Measurements from ENCODE around the gene COL4A1. TPM values are rescaled to one million over a fixed set of nuclear protein-coding genes. Genes with fewer than 3 reads are reported as not detected.
"Not testable (repeated sequence)": the region's sequence is repeated elsewhere in the genome, so short reads cannot be mapped to it uniquely, and the experiment has no call there.

COL4A1 gene
- polyA plus RNA-seq, 4 donors, result 3.1 to 85.7 (median 32.2) TPM

DNA sequence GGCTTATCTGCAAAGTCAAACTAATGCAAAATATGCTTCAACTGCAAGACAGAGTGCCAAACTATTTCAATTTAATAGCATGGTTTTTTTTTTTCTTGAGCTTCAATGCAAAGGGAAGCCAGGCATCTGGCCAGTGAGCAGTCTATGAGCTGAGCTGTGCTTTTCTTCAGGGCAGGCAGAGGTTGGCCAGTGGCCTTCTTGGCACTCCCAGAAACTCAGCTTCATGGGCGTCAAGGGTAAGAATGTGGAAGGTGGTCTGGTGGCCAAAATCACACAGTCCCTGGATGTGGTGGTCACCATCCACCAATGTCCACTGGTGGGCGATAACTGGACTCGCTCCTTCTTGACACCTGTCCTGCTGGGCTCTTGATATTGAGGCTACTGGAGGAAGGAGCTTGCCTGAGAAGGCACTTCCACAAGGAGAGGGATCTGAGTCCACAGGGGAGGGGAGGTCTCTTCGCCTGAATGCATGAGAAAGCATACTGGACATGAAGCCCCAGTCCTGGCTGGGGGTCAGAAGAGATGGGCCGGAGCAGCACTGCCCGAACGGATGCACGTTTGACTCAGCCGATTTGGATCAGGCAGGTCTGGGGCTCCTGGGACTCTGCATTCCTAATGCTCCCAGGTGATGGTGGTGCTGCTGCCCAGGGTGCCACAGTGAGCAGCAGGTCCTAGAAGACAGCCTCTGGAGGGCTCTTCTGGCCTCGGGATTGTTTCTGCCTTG is 17.2 kb upstream of the COL4A1 start:
- Histone ChIP-seq H3K4me1 (ENCODE audit: control insufficient read depth in 3 of 3, insufficient read depth in 2 of 3, low read depth in 1 of 3, low read length in 2 of 3) (peaks cover 0 to 9% (median 6%) of the 10 kb centered on the region in 3 donors), H3K4me3 (ENCODE audit: low read depth in 1 of 3, low read length in 3 of 3) (no peak overlapping the region), H3K36me3 (ENCODE audit: control insufficient read depth in 3 of 3, insufficient read depth in 2 of 3, low read depth in 1 of 3, low read length in 3 of 3) (peaks cover 0 to 14% (median 0%) of the 10 kb centered on the region in 3 donors), H3K9me3 (ENCODE audit: control insufficient read depth in 2 of 2, insufficient read depth in 1 of 2, low read depth in 1 of 2, low read length in 1 of 2) (peaks cover 0 to 2% of the 10 kb centered on the region in 2 donors), H3K27ac (ENCODE audit: low read depth in 1 of 3, low read length in 2 of 3) (peak overlapping the region in 1 of 3 donors; percentile 56), H3K27me3 (ENCODE audit: control insufficient read depth in 3 of 3, insufficient read depth in 3 of 3, low read length in 3 of 3) (no peaks in the 10 kb centered on the region)
- DNase-seq (no peak), FAIRE-seq (no peak)
- WGBS, 3 donors, result 77 to 82% (median 79%) methylated on average over 10 of the region's 10 CpGs

DNA sequence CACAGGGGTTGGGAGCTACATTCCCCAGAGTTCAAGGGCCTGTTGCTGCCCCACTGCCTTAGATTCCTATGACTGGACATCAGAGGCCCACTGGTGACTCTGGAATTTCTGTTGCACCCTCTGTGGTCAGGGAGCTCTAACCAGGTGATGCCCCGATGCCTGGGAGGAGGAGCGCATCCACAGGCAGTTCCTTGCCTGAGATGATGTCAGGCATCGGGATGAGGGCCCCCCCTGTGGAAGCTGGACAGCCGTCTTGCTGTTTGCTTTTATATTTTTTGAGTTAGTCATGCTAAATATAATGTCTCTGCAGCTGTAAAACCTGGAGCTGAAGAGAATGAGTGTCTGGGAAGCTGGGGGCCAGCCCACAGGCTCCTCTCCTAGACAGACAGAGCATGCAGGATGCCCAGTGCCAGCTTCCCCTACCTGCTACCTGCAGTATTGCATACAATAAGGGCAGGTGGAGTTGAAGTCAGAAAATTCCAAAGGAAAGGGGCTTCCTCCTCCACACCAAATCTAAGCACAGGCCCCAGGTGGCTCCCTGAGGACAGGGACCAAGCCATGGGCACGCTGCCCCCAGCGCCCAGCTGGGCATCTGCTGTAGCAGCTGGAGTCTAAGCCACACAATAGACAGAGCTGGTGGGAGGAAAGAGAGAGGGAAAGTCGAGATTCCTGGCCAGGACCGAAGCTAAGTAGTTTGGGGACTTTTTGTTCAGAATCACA is 16.4 kb upstream of the COL4A1 start:
- peaks cover 0 to 7% (median 6%) of the 10 kb centered on the region in 3 donors for H3K4me1 ChIP-seq (ENCODE audit: control insufficient read depth in 3 of 3, insufficient read depth in 2 of 3, low read depth in 1 of 3, low read length in 2 of 3)

GRCh38 chr13:110322828-110323171 is 15.8 kb upstream of the COL4A1 start:
- Histone ChIP-seq H3K4me1 (ENCODE audit: control insufficient read depth in 3 of 3, insufficient read depth in 2 of 3, low read depth in 1 of 3, low read length in 2 of 3) (peaks cover 0 to 7% (median 6%) of the 10 kb centered on the region in 3 donors), H3K4me3 (ENCODE audit: low read depth in 1 of 3, low read length in 3 of 3) (no peak overlapping the region), H3K9me3 (ENCODE audit: control insufficient read depth in 2 of 2, insufficient read depth in 1 of 2, low read depth in 1 of 2, low read length in 1 of 2) (peaks cover 0 to 2% of the 10 kb centered on the region in 2 donors), H3K27ac (ENCODE audit: low read depth in 1 of 3, low read length in 2 of 3) (no peak overlapping the region), H3K36me3 (ENCODE audit: control insufficient read depth in 3 of 3, insufficient read depth in 2 of 3, low read depth in 1 of 3, low read length in 3 of 3) (peaks cover 0 to 19% (median 0%) of the 10 kb centered on the region in 3 donors), H3K27me3 (ENCODE audit: control insufficient read depth in 3 of 3, insufficient read depth in 3 of 3, low read length in 3 of 3) (no peaks in the 10 kb centered on the region)
- WGBS, 3 donors, result 71 to 91% (median 80%) methylated on average over 7 of the region's 7 CpGs
- FAIRE-seq, result no peak
- DNase-seq, result no peak

More for the DNA sequence above, 16.4 kb upstream of the COL4A1 start:
- H3K9me3 ChIP-seq (ENCODE audit: control insufficient read depth in 2 of 2, insufficient read depth in 1 of 2, low read depth in 1 of 2, low read length in 1 of 2), result peaks cover 0 to 2% of the 10 kb centered on the region in 2 donors
- H3K27ac ChIP-seq (ENCODE audit: low read depth in 1 of 3, low read length in 2 of 3), result no peak overlapping the region
- H3K27me3 ChIP-seq (ENCODE audit: control insufficient read depth in 3 of 3, insufficient read depth in 3 of 3, low read length in 3 of 3), result no peaks in the 10 kb centered on the region
- H3K4me3 ChIP-seq (ENCODE audit: low read depth in 1 of 3, low read length in 3 of 3), result no peak overlapping the region
- FAIRE-seq, result no peak
- DNase-seq, result no peak
- peaks cover 0 to 16% (median 0%) of the 10 kb centered on the region in 3 donors for H3K36me3 ChIP-seq (ENCODE audit: control insufficient read depth in 3 of 3, insufficient read depth in 2 of 3, low read depth in 1 of 3, low read length in 3 of 3)
- 75 to 80% (median 78%) methylated on average over 8 of the region's 8 CpGs for WGBS, 3 donors

DNA sequence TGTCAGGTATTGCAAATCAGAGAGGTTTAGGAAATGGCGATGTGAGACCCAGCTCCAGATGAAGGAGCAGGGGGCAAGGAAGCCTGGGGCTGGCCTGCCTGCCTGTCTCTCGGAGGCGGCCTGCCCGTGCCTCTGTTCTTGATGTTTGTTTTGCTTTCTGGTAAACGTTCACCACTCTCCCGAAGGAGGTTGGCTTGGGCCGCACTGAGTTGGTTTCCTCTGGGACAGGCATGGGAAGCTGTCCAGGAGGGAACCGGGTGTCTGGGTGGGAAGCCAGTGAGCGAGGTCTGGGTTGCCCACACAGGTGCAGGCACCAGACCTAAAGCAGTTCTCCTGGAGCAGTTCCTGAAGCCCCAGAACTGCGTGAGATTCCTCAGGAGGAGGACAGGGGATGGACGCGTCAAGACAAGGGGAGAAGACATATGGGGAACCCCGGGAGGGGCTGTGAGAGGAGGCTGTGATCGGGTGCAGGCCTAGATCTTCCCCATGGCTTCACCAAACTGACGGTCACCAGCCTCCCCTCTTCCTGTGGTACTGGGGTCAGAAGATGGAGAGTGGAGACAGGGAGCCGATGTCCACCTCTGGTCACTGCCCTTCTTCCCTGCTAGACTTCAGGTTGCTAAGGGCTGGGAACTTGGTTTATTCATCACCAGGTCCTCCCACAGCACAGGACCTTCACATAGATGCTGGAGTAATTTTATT is 15.3 kb upstream of the COL4A1 start:
- Histone ChIP-seq H3K27me3 (ENCODE audit: control insufficient read depth in 3 of 3, insufficient read depth in 3 of 3, low read length in 3 of 3) (no peaks in the 10 kb centered on the region), H3K4me3 (ENCODE audit: low read depth in 1 of 3, low read length in 3 of 3) (no peak overlapping the region), H3K9me3 (ENCODE audit: control insufficient read depth in 2 of 2, insufficient read depth in 1 of 2, low read depth in 1 of 2, low read length in 1 of 2) (peaks cover 0 to 2% of the 10 kb centered on the region in 2 donors), H3K4me1 (ENCODE audit: control insufficient read depth in 3 of 3, insufficient read depth in 2 of 3, low read depth in 1 of 3, low read length in 2 of 3) (peaks cover 0 to 7% (median 6%) of the 10 kb centered on the region in 3 donors), H3K36me3 (ENCODE audit: control insufficient read depth in 3 of 3, insufficient read depth in 2 of 3, low read depth in 1 of 3, low read length in 3 of 3) (peaks cover 0 to 22% (median 0%) of the 10 kb centered on the region in 3 donors), H3K27ac (ENCODE audit: low read depth in 1 of 3, low read length in 2 of 3) (peak overlapping the region in 1 of 3 donors; percentile 56)
- WGBS, 3 donors, result 78 to 89% (median 81%) methylated on average over 15 to 16 of the region's 16 CpGs
- FAIRE-seq, result no peak
- no peak for DNase-seq

GRCh38 chr13:110321573-110321972 is 14.6 kb upstream of the COL4A1 start:
- peaks cover 0 to 26% (median 0%) of the 10 kb centered on the region in 3 donors for H3K36me3 ChIP-seq (ENCODE audit: control insufficient read depth in 3 of 3, insufficient read depth in 2 of 3, low read depth in 1 of 3, low read length in 3 of 3)
- WGBS, 3 donors, result 67 to 82% (median 71%) methylated on average over 3 of the region's 3 CpGs
- H3K4me1 ChIP-seq (ENCODE audit: control insufficient read depth in 3 of 3, insufficient read depth in 2 of 3, low read depth in 1 of 3, low read length in 2 of 3); H3K9me3 ChIP-seq (ENCODE audit: control insufficient read depth in 2 of 2, insufficient read depth in 1 of 2, low read depth in 1 of 2, low read length in 1 of 2); FAIRE-seq; H3K27me3 ChIP-seq (ENCODE audit: control insufficient read depth in 3 of 3, insufficient read depth in 3 of 3, low read length in 3 of 3); H3K4me3 ChIP-seq (ENCODE audit: low read depth in 1 of 3, low read length in 3 of 3); H3K27ac ChIP-seq (ENCODE audit: low read depth in 1 of 3, low read length in 2 of 3); DNase-seq: not testable (repeated sequence)

DNA sequence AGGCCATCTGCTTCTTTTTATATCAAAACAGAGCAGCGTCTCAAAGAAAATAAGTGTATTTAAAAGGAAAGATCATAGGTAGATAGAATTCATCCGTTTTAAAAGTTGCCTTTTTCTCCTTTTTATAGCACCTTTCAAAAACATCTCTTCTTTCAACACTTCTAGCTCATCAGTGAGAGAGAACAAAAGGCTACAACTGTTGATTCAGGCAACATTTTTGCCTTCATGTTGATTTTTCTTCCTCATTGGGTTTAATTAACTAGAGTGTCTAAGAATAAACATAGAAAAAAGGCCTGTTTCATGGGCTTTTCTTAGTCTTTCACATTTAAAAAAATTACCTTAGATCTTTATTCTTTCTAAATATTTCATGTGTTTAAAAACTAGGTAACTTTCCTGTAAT is 13.7 kb upstream of the COL4A1 start:
- no peaks in the 10 kb centered on the region for H3K27me3 ChIP-seq (ENCODE audit: control insufficient read depth in 3 of 3, insufficient read depth in 3 of 3, low read length in 3 of 3)
- 28 to 46% (median 39%) methylated on average over 2 of the region's 2 CpGs for WGBS, 3 donors
- H3K27ac ChIP-seq (ENCODE audit: low read depth in 1 of 3, low read length in 2 of 3), result no peak overlapping the region
- FAIRE-seq, result no peak
- H3K4me3 ChIP-seq (ENCODE audit: low read depth in 1 of 3, low read length in 3 of 3), result no peak overlapping the region
- DNase-seq, result no peak
- peaks cover 0 to 28% (median 0%) of the 10 kb centered on the region in 3 donors for H3K36me3 ChIP-seq (ENCODE audit: control insufficient read depth in 3 of 3, insufficient read depth in 2 of 3, low read depth in 1 of 3, low read length in 3 of 3)
- peaks cover 0 to 4% (median 0%) of the 10 kb centered on the region in 3 donors for H3K4me1 ChIP-seq (ENCODE audit: control insufficient read depth in 3 of 3, insufficient read depth in 2 of 3, low read depth in 1 of 3, low read length in 2 of 3)
- peaks cover 0 to 2% of the 10 kb centered on the region in 2 donors for H3K9me3 ChIP-seq (ENCODE audit: control insufficient read depth in 2 of 2, insufficient read depth in 1 of 2, low read depth in 1 of 2, low read length in 1 of 2)

GRCh38 chr13:110319774-110320509 is 13.0 kb upstream of the COL4A1 start:
- peaks cover 0 to 4% (median 0%) of the 10 kb centered on the region in 3 donors for H3K4me1 ChIP-seq (ENCODE audit: control insufficient read depth in 3 of 3, insufficient read depth in 2 of 3, low read depth in 1 of 3, low read length in 2 of 3)

More at GRCh38 chr13:110319774-110320509, 13.0 kb upstream of the COL4A1 start:
- Histone ChIP-seq H3K9me3 (ENCODE audit: control insufficient read depth in 2 of 2, insufficient read depth in 1 of 2, low read depth in 1 of 2, low read length in 1 of 2) (peaks cover 0 to 2% of the 10 kb centered on the region in 2 donors), H3K36me3 (ENCODE audit: control insufficient read depth in 3 of 3, insufficient read depth in 2 of 3, low read depth in 1 of 3, low read length in 3 of 3) (peaks cover 0 to 29% (median 0%) of the 10 kb centered on the region in 3 donors), H3K27ac (ENCODE audit: low read depth in 1 of 3, low read length in 2 of 3) (peak overlapping the region in 1 of 3 donors; percentile 77), H3K27me3 (ENCODE audit: control insufficient read depth in 3 of 3, insufficient read depth in 3 of 3, low read length in 3 of 3) (no peaks in the 10 kb centered on the region), H3K4me3 (ENCODE audit: low read depth in 1 of 3, low read length in 3 of 3) (no peak overlapping the region)
- DNase-seq, result no peak
- 63 to 71% (median 67%) methylated on average over 19 of the region's 19 CpGs for WGBS, 3 donors
- no peak for FAIRE-seq

Measured in small intestine (tissue), 7 donors.